Measurements from ENCODE around the gene CLRN1. TPM values are rescaled to one million over a fixed set of nuclear protein-coding genes. Genes with fewer than 3 reads are reported as not detected.

CLRN1 gene
- total and polyA plus RNA-seq, 7 donors, result not detected

- no peaks in the 10 kb centered on the region for H3K27me3 ChIP-seq
- 87 to 92% methylated on average over 4 of the region's 4 CpGs for WGBS, 2 donors
- H3K4me1 ChIP-seq, result no peaks in the 10 kb centered on the region
- no peaks in the 10 kb centered on the region for H3K9me3 ChIP-seq
- no peak overlapping the region for H3K27ac ChIP-seq
- no peaks in the 10 kb centered on the region for H3K36me3 ChIP-seq
- TF ChIP-seq POLR2A (IDR thresholded peaks at IDR 0.05) (no peak), CTCF (IDR thresholded peaks at IDR 0.05) (no peak), EP300 (IDR thresholded peaks at IDR 0.05) (no peak), POLR2AphosphoS5 (IDR thresholded peaks at IDR 0.05) (no peak)
- no peak for DNase-seq
- intact Hi-C loops (cut with DNase I), result no loop called here
- no peak overlapping the region for H3K4me3 ChIP-seq
Observed at GRCh38 chr3:150961949-150962348, 10.6 kb downstream of the CLRN1 start.

- no peak for TF ChIP-seq POLR2A (IDR thresholded peaks at IDR 0.05)
- TF ChIP-seq EP300 (IDR thresholded peaks at IDR 0.05), result no peak
- TF ChIP-seq CTCF (IDR thresholded peaks at IDR 0.05), result no peak
- TF ChIP-seq POLR2AphosphoS5 (IDR thresholded peaks at IDR 0.05), result no peak
- intact Hi-C loops (cut with DNase I), result no loop called here
- 69 to 77% methylated on average over 5 of the region's 5 CpGs for WGBS, 2 donors
Observed at GRCh38 chr3:150960708-150961684, 11.5 kb downstream of the CLRN1 start.

GRCh38 chr3:150958683-150959082 lies 13.8 kb downstream of the CLRN1 start:
- intact Hi-C loops (cut with DNase I), result no loop called here
- Histone ChIP-seq H3K27ac (no peak overlapping the region), H3K4me1 (no peaks in the 10 kb centered on the region), H3K36me3 (no peaks in the 10 kb centered on the region), H3K27me3 (no peaks in the 10 kb centered on the region), H3K4me3 (no peak overlapping the region), H3K9me3 (no peaks in the 10 kb centered on the region)
- no peak for TF ChIP-seq POLR2A (IDR thresholded peaks at IDR 0.05)
- 55 to 57% methylated on average over 3 of the region's 3 CpGs for WGBS, 2 donors
- DNase-seq, result no peak

More at GRCh38 chr3:150960708-150961684, 11.5 kb downstream of the CLRN1 start:
- DNase-seq, result no peak
- Histone ChIP-seq H3K27me3 (no peaks in the 10 kb centered on the region), H3K4me3 (no peak overlapping the region), H3K9me3 (no peaks in the 10 kb centered on the region), H3K36me3 (no peaks in the 10 kb centered on the region), H3K4me1 (no peaks in the 10 kb centered on the region), H3K27ac (no peak overlapping the region)

- WGBS, 2 donors, result 44 to 74% methylated on average over 6 of the region's 6 CpGs
Observed at GRCh38 chr3:150956376-150956775, 16.2 kb downstream of the CLRN1 start.

More at GRCh38 chr3:150956376-150956775, 16.2 kb downstream of the CLRN1 start:
- DNase-seq, result no peak
- TF ChIP-seq POLR2A (IDR thresholded peaks at IDR 0.05), result no peak
- TF ChIP-seq POLR2AphosphoS5 (IDR thresholded peaks at IDR 0.05), result no peak
- no peak for TF ChIP-seq EP300 (IDR thresholded peaks at IDR 0.05)
- no peak for TF ChIP-seq CTCF (IDR thresholded peaks at IDR 0.05)
- H3K9me3 ChIP-seq, result no peaks in the 10 kb centered on the region
- H3K4me1 ChIP-seq, result no peaks in the 10 kb centered on the region
- no peak overlapping the region for H3K27ac ChIP-seq
- H3K36me3 ChIP-seq, result no peaks in the 10 kb centered on the region
- H3K27me3 ChIP-seq, result no peaks in the 10 kb centered on the region
- no peak overlapping the region for H3K4me3 ChIP-seq
- intact Hi-C loops (cut with DNase I), result no loop called here

All from sigmoid colon (tissue), 7 donors.